Measurements from ENCODE around the gene STK24.

The STK24 gene

DNA sequence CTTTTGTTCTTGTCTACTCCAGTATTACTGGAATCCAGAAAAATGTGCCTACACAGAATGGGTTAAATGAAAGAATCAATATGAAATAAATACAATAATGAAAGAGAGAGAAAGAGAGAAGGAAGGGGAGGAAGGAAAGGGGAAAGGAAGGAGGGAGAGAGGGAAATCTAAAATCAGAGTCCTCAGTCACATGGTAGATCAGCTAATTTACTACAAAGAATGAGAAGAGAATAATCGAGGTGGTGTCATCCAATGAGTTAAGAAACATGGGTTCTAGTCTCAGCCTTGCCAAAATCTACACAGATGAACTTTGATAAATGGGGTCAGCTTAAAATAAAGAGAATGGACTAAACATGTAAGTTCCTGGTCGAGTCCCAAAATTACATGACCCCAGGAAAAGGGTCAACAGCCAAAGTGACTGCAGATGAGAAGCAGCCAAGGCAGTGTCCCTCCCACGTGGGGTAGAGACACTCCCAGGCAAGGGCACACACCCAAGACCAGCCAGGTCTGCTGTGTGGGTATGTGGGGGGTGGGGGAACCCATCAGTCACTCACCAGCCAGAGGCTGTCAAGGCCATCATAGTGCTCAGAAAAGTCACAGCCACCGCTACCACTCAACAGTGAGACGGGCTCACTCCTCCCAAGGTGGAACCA, 103.6 kb downstream of the STK24 start:
- DNase-seq (ENCODE audit: low read depth), result no peak

GRCh38 chr13:98471934-98472333, 105.0 kb downstream of the STK24 start:
- no peak for DNase-seq (ENCODE audit: low read depth)

DNA sequence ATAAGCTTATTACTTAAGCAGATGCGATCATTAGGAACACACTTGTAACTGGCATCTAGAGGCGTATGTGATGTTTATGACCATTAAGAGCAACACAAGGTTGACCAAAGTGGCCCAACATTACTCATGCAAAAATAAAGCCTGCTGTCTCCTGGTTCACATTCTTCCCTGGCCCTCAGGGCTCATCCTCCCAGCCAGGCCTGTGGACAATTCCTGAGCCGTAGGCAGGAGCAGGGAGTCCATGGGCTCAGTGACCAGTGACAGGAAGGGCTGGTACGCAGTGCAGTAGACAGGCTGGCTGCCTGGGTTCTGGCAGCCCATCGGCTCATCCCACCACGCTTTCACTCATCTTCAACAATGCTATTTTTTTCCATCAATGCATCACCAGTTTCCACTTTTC, 106.0 kb downstream of the STK24 start:
- no peak for DNase-seq (ENCODE audit: low read depth)

DNA sequence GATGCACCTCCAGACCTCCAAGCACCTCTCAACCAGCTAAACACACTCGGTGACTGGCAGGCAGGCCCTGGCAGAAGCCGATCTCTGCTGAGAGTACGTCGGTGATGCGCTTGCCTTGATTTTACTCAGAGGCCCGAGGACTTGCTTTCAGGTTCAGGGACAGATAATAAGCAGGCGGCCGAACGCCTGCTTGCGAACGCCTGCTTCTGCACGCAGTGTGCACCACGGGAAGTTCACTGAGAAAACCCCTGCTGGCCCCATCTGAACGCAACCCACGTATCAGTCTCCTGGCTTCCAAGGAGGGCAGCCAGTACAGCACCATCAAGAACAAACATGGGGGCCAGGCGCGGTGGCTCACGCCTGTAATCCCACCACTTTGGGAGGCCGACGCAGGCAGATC, 108.0 kb downstream of the STK24 start:
- no peak for DNase-seq (ENCODE audit: low read depth)

GRCh38 chr13:98468361-98468760, 108.5 kb downstream of the STK24 start:
- no peak for DNase-seq (ENCODE audit: low read depth)

- no peak for DNase-seq (ENCODE audit: low read depth)
Measured at GRCh38 chr13:98467263-98467985, 109.5 kb downstream of the STK24 start.

DNA sequence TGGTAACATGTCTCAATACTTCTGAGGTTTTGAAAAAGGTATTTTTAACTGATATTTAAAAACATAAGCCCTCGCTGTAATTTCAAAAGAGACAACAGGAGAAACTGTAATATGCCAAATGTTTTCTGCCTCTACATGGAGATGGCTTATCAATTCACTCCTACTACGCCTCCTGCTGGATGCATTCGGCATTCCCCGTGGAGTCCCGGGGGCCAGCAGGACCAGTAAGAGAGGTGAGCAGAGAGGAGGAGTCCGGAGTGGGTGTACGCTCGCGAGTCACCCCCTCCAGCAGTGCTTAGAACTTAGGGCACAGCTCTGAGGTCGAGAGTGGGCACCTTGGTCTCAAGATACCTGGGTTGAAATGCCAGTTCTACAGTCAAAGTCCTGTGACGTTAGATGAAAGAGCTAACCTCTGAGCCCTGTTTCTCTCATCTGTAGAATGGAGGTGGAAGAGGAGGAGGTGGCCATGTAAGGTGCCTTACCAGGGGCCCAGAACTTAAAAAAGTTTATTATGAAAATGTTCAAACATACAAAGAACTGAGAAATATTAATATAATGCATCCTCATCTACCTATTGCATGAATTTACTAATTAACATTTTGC, 110.2 kb downstream of the STK24 start:
- DNase-seq (ENCODE audit: low read depth), result no peak

DNA sequence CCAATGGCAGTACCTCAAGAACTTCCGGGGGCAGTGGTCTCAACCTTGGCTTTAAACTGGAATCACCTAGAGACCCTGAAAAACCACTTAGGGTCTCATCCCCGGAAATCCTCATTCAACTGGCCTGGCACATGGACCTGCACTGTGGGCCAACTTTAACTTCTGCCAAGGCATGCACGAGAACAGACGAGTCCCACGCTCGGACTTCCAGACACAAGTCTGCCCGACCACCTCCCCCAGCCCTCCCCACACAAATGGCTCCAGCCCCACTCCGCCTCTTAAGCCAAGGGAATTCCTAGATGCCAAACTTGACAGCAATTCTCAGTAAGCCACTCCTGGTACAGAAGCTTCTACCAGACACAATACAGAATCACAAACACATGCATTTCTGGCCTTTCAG, 114.0 kb downstream of the STK24 start:
- DNase-seq (ENCODE audit: low read depth), result no peak

- DNase-seq (ENCODE audit: low read depth), result no peak
Measured at GRCh38 chr13:98462241-98462882, 114.5 kb downstream of the STK24 start.

- no peak for DNase-seq (ENCODE audit: low read depth)
Measured at GRCh38 chr13:98461486-98462240, 115.2 kb downstream of the STK24 start.

DNA sequence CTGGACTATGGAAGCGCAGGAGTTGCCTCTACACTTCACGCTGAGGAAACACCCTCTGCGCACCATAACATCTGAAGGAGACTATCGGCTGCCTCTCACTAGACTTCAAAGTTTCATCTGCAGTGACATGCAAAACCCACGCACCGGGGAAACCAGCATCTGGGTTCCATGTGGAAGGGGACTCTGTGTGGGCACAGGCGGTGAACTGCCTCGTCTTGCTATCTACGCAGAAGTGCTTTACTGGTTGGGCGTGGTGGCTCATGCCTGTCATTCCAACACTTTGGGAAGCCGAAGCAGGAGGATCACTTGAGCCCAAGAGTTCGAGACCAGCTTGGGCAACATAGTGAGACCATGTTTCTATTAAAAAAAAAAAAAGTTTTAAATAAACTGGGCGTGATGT, 116.4 kb downstream of the STK24 start:
- no peak for DNase-seq (ENCODE audit: low read depth)

DNA sequence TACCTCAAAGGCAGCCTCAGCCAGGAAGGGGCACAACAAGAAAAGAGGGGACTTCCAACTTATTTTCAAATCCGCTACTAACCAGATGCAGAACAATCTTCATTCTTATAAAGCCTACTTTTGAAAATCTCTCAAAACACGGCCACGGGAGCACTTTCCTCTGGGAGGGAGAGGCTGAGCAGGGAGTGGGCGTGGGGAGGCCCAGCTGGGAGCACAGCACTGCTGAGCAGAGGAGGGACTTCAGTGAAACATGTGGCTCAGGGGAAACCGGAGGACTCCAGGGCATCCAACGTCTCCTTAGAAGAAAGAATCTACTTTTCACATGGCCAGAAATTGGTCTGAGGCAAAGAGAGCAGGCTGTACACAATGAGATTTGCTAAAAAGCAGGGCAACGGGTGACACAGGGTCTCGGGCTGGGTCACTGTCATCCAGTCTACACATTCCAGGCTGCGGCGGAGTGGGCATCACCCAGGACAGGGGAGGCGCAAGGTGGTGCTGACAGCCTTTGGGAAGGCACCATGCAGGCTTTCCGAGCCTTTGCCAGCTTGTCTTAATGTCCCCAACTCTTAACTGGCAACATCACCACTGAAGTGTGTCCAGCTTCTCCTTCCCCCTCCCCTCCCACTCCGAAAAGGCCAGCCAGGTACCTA, 117.1 kb downstream of the STK24 start:
- DNase-seq (ENCODE audit: low read depth), result no peak

DNA sequence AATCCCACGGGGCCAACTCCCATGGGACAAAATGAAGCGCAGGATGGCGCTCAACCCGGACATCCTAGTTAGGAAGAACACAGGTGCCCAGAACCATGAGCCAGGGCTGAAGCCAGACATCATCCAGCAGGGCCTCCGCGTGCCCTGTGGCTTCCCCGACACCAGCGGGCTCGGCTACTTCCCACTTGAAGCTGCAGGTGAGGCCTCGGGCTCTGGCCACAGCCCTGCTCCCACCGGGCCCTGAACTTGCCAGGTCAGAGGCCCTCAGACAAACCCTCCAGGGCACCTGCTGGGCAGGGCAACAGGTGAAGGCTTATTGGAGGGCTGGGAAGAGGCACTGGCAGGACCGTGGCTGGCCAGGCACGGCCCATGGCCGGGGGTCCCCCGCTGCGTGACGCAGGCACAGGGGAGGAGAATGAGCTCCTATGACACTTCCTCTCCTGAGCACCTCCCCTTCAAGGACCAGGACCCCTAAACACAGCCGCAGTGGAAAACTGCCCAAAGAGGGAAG, 117.7 kb downstream of the STK24 start:
- DNase-seq (ENCODE audit: low read depth), result no peak

DNA sequence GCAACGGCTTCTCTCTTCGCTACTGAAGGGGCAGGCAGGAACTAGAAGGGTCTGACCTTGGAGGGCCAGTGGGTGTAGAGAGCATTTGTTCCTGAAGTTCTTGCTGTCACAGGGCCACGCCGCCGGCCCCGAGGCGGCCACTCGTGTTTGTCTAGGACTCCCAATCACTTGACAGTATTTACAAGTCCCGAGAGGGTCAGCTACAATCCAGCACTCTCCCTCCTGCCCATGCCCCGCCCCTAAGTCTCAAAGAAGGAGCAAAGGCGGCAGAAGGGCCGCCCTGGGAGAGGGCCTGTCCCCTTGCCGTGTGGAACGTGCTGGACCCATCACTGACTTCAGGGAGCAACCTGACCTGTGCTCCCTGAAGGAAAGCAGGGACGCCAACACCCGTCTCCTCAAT, 118.5 kb downstream of the STK24 start:
- DNase-seq (ENCODE audit: low read depth), result no peak

DNA sequence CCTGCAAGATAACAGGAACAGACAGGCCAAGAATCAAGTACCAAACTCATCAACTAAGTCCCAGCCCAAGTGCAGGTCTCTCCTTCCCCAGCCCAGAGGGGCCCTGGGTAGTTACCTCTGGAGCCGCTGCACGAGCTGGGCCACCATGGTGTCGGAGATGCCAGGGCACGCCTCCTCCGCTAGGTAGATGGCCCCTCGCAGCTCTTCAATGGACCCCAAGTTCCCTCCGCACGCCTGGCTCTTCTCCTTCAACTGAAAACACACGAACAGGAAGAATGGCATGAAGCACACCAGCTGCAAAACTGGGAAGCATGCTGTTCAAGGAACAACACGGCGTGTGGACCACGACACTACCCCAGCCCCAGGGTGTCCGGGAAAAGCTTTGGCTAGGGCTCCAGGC, 119.9 kb downstream of the STK24 start:
- no peak for DNase-seq (ENCODE audit: low read depth)

DNA sequence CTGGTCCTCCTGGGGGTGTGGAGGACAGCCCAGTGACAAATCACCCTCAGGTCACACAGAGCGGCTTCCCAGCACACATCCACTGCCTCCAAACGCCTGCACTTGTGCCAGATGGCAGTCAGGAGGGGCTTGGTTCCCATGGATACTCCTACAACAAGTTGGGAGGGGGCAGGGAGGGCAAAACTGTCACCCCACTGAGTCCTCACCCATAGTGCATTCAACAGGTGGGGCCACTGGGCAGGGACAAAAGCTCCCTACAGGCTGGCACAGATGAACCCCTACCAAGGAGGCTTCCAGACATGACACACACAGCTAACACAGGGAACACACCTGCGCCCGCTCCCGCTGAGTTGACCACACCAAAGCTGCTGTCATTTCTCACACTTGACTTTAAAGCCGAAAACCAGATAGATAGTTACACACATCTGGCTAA, 120.5 kb downstream of the STK24 start:
- no peak for DNase-seq (ENCODE audit: low read depth)

DNA sequence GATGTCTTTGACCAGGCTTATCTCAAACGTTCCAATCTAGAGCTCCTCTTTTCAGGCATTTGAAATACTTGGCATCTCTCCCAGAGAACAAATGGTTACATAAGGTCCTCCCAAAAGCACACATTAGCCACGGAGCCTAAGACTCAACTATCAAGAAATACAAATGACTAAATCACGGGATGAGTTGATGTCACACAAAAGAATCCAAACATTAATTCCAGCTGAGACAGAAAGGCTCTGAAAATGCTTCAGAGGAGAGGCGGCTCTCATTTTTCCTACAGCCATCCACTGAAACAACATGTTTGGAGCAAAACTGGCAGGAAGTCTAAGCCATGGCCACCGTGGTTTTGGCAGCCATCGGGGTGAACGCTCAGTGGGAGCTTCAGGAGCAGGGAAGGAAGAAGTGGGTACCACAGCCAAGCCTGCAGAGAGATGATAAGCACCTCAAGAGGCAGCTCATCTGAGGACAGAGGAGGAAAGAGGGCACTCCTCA, 122.5 kb downstream of the STK24 start:
- DNase-seq (ENCODE audit: low read depth), result no peak

GRCh38 chr13:98452851-98453843, 123.8 kb downstream of the STK24 start:
- no peak for DNase-seq (ENCODE audit: low read depth)

DNA sequence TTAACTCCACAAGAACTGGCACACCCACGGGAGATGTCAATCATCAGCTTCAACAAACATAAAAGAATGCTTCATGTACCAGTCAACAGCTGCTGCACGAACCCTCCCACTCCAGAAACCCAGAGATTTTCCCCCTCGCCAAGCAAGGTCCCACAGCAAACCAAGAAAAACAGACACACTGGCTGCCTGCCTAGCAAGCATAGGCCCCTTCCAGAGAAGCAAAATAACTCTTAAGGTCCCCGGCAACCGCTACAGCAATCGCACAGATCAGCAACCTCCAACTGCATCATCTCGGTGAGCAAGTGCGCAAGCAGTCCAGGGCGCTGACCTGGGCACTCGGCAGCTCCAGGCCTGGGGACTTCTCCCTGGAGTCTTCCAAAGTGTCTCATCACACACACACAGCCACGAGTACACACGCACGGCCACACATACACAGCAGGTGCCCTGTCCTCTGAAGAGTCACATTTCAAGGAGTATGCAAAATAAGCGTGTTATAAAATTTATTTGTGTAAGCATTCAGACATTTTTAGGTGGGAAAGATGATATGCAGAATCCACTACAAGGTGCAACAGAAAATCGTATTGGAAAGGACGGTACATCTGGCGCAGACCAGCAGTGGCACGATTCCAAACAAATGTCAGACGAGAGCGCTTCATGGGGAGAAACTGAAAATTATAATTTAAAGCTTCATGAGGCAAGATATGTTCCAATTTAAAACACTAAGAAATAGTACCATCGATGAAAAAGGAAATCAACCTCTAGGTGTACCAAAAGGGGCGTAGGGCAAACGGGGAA, 125.0 kb downstream of the STK24 start:
- DNase-seq (ENCODE audit: low read depth), result no peak
